HCT116 (cell line): ENCODE data around the gene PCDHB6. TPM values are rescaled to one million over a fixed set of nuclear protein-coding genes. Genes with fewer than 3 reads are reported as not detected.

Experiments used
- ATAC-seq: fragments of 200-7000 bp; cut with Tn5 transposase; 2 replicates; pipeline ENCODE4 v1.9.1; 2020; ENCODE audit warnings: mild to moderate bottlenecking, moderate library complexity
- BruUV-seq: library from RNA; stranded (reverse); fragments of 400-500 nt; replicated peaks from 2 replicates; lab custom pipeline; 2021; lab: Mats Ljungman, UMichigan
- CTCF ChIA-PET: fragments of 300-600 bp; sonication (Branson Sonifier 250); formaldehyde crosslinking; loops from one replicate; lab custom pipeline; 2021; ENCODE audit warnings: antibody characterized with exemption; lab: Charles Lee
- POLR2A ChIA-PET: fragments of 300-600, 350-600 bp; sonication (Branson Sonifier 250); formaldehyde crosslinking; loops from one replicate; lab custom pipeline; 2021; ENCODE audit warnings: antibody characterized with exemption; lab: Charles Lee
- RAD21 ChIA-PET, 2 experiments: fragments of 300-600 bp; sonication (Branson Sonifier 250); formaldehyde crosslinking; loops; one replicate each; lab custom pipeline; 2023; ENCODE audit warnings: low total read pairs in 2 of 2; ENCODE audit not compliant: uncharacterized antibody in 2 of 2, unreplicated experiment in 2 of 2, low non-redundant PET in 1 of 2; lab: Charles Lee
- DNase-seq: peaks from one replicate; pipeline ENCODE4 v3.0.0-alpha.2; 2010; ENCODE audit warnings: low read depth, low spot score
- H2AFZ ChIP-seq: fragments of 200-600 bp; shearing (Covaris generic), sonication (generic); 2 replicates; pipeline ENCODE4 v1.6.1; 2017; ENCODE audit warnings: low read depth, mixed run types, mixed read lengths, antibody characterized with exemption, low read length; ENCODE audit not compliant: poor library complexity, severe bottlenecking
- H3K27ac ChIP-seq: 2 replicates; pipeline ENCODE4 v1.5.1; 2012; ENCODE audit warnings: low read depth, low read length
- H3K27me3 ChIP-seq: fragments of 200-600 bp; sonication (generic); 2 replicates; pipeline ENCODE4 v1.6.1; 2016; ENCODE audit warnings: mixed run types, low read length, mixed read lengths; ENCODE audit not compliant: insufficient read depth
- H3K36me3 ChIP-seq, 2 experiments: fragments of 200-500 bp in 1 of 2; fragments of 200-600 bp in 1 of 2; sonication (Bioruptor generic) in 1 of 2; sonication (generic) in 1 of 2; 2 replicates each; pipeline versions ENCODE4 v1.5.1 to v1.6.1; 2014 to 2016; ENCODE audit warnings: low read length in 2 of 2, inconsistent platforms in 1 of 2, mixed read lengths in 1 of 2, mixed run types in 1 of 2; ENCODE audit not compliant: insufficient read depth in 2 of 2, control insufficient read depth in 1 of 2
- H3K4me1 ChIP-seq, 2 experiments: fragments of 200-600 bp in 1 of 2; sonication (generic) in 1 of 2; 2 replicates each; pipeline versions ENCODE4 v1.5.1 to v1.6.1; 2012 to 2017; ENCODE audit warnings: low read length in 2 of 2, inconsistent platforms in 1 of 2, mild to moderate bottlenecking in 1 of 2, mixed read lengths in 1 of 2, mixed run types in 1 of 2, moderate library complexity in 1 of 2; ENCODE audit not compliant: insufficient read depth in 2 of 2, control insufficient read depth in 1 of 2
- H3K4me2 ChIP-seq: fragments of 200-600 bp; sonication (generic); 2 replicates; pipeline ENCODE4 v1.6.1; 2017; ENCODE audit warnings: mixed run types, low read length, mixed read lengths
- H3K4me3 ChIP-seq, 2 experiments: fragments of 200-600 bp in 1 of 2; sonication (generic) in 1 of 2; replicated peaks in 1 of 2; 2 replicates each; pipeline ENCODE4 v1.5.1; 2011 to 2016; ENCODE audit warnings: low read length in 2 of 2, control low read depth in 1 of 2, low read depth in 1 of 2, mild to moderate bottlenecking in 1 of 2, mixed read lengths in 1 of 2, mixed run types in 1 of 2
- H3K79me2 ChIP-seq: fragments of 200-600 bp; sonication (generic); 2 replicates; pipeline ENCODE4 v1.6.1; 2017; ENCODE audit warnings: mild to moderate bottlenecking, mixed run types, low read length, moderate library complexity, mixed read lengths; ENCODE audit not compliant: insufficient read depth
- H3K9ac ChIP-seq: fragments of 200-600 bp; sonication (generic); 2 replicates; pipeline ENCODE4 v1.6.1; 2016; ENCODE audit warnings: low read length, mixed read lengths
- H3K9me2 ChIP-seq: fragments of 200-600 bp; sonication (generic), shearing (Covaris generic); 2 replicates; pipeline ENCODE4 v1.6.1; 2017; ENCODE audit warnings: mixed run types, mild to moderate bottlenecking, moderate library complexity; ENCODE audit not compliant: insufficient read depth
- H3K9me3 ChIP-seq, 2 experiments: fragments of 200-500 bp in 1 of 2; fragments of 200-600 bp in 1 of 2; sonication (Bioruptor generic) in 1 of 2; sonication (generic) in 1 of 2; 2 replicates each; pipeline ENCODE4 v1.6.1; 2014 to 2017; ENCODE audit warnings: low read length in 2 of 2, mixed read lengths in 2 of 2, inconsistent platforms in 1 of 2, low read depth in 1 of 2, mild to moderate bottlenecking in 1 of 2, mixed run types in 1 of 2, moderate library complexity in 1 of 2; ENCODE audit not compliant: control insufficient read depth in 1 of 2, insufficient read depth in 1 of 2
- H4K20me1 ChIP-seq: fragments of 200-600 bp; sonication (generic), shearing (Covaris generic); 2 replicates; pipeline ENCODE4 v1.6.1; 2017; ENCODE audit warnings: mixed run types, mild to moderate bottlenecking, moderate library complexity; ENCODE audit not compliant: insufficient read depth
- CBX3 ChIP-seq: IDR thresholded peaks from 2 replicates; pipeline ENCODE4 v1.6.1; 2012; ENCODE audit warnings: low read depth
- CTCF ChIP-seq, 3 experiments: fragments of 200-600 bp in 1 of 3; sonication (generic) in 1 of 3; IDR thresholded peaks in 2 of 3; conservative IDR thresholded peaks in 1 of 3; 2 replicates each; pipeline ENCODE4 v1.5.1; 2012 to 2017; ENCODE audit warnings: low read depth in 2 of 3, low read length in 2 of 3, antibody characterized with exemption in 1 of 3, borderline replicate concordance in 1 of 3, control low read depth in 1 of 3, mild to moderate bottlenecking in 1 of 3, mixed read lengths in 1 of 3, mixed run types in 1 of 3, moderate library complexity in 1 of 3; ENCODE audit not compliant: insufficient read depth in 1 of 3
- ELF1 ChIP-seq: IDR thresholded peaks from 2 replicates; pipeline ENCODE4 v1.6.1; 2012; ENCODE audit warnings: low read depth, borderline replicate concordance
- EZH2 ChIP-seq: fragments of 200-600 bp; sonication (generic); IDR thresholded peaks from 2 replicates; pipeline ENCODE4 v1.6.1; 2017; ENCODE audit warnings: antibody characterized with exemption, mixed run types
- JUND ChIP-seq: IDR thresholded peaks from 2 replicates; pipeline ENCODE4 v1.6.1; 2012
- POLR2AphosphoS5 ChIP-seq: IDR thresholded peaks from 2 replicates; pipeline ENCODE4 v1.6.1; 2011; ENCODE audit warnings: mild to moderate bottlenecking, low read depth, low read length, moderate library complexity
- ZNF274 ChIP-seq: fragments of 200-500 bp; sonication (Bioruptor generic); IDR thresholded peaks from 2 replicates; pipeline ENCODE4 v1.6.1; 2014; ENCODE audit warnings: mild to moderate bottlenecking, low read depth, low read length, inconsistent platforms
- intact Hi-C: fragments of 100-400 bp; cut with micrococcal nuclease; formaldehyde crosslinking; loops from 2 replicates; pipeline ENCODE4 v1.10.0; 2022
- total RNA-seq: library from RNA; stranded (reverse); gene quantifications from one replicate; pipeline ENCODE4 v1.2.1, GENCODE V29; 2021; ENCODE audit not compliant: unreplicated experiment
- TF ChIP-seq, protein P1 (sequence below): IDR thresholded peaks from 2 replicates; pipeline ENCODE4 v1.6.1; 2012; ENCODE audit warnings: low read depth

The PCDHB6 gene
- total RNA-seq, 1 experiment from 2014 or later = not detected

GRCh38 chr5:141150224-141150992 lies 551 bp downstream of the PCDHB6 start:
- no peaks in the 10 kb centered on the region for H3K4me1 ChIP-seq
- CTCF ChIA-PET = no interaction called here
- H2AFZ ChIP-seq = no peak overlapping the region
- no peaks in the 10 kb centered on the region for H4K20me1 ChIP-seq
- no peak for DNase-seq
- H3K27ac ChIP-seq = no peak overlapping the region
- BruUV-seq = no TSS peak
- H3K9me3 ChIP-seq = no peaks in the 10 kb centered on the region; a peak in 1 of 4 replicates
- intact Hi-C loops = no loop called here
- H3K27me3 ChIP-seq = no peaks in the 10 kb centered on the region
- no peak for ATAC-seq
- POLR2A ChIA-PET = no interaction called here
- no peak for TF ChIP-seq CTCF (IDR thresholded peaks at IDR 0.05 in 2 of 3, conservative IDR thresholded peaks at IDR 0.05 in 1 of 3; ENCODE audit: borderline replicate concordance in 1 of 3, insufficient read depth in 1 of 3, low read depth in 2 of 3, low read length in 2 of 3)
- TF ChIP-seq ELF1 = no peak
- TF ChIP-seq EZH2 = no peak
- no peak for TF ChIP-seq ZNF274
- TF ChIP-seq, all 23 proteins: peak for 0
- no peak overlapping the region for H3K4me3 ChIP-seq
- H3K79me2 ChIP-seq = no peaks in the 10 kb centered on the region
- no peaks in the 10 kb centered on the region for H3K9me2 ChIP-seq
- no peaks in the 10 kb centered on the region for H3K36me3 ChIP-seq
- H3K9ac ChIP-seq = no peak overlapping the region
- RAD21 ChIA-PET = no interaction called here
- no peak overlapping the region for H3K4me2 ChIP-seq

GRCh38 chr5:141150993-141151325 lies 1.1 kb downstream of the PCDHB6 start:
- no peak overlapping the region for H3K4me2 ChIP-seq
- no TSS peak for BruUV-seq

More at GRCh38 chr5:141150993-141151325, 1.1 kb downstream of the PCDHB6 start:
- Histone ChIP-seq H3K4me1 (no peaks in the 10 kb centered on the region), H3K79me2 (no peaks in the 10 kb centered on the region), H3K9ac (no peak overlapping the region), H3K9me2 (no peaks in the 10 kb centered on the region), H3K27ac (no peak overlapping the region), H3K9me3 (no peaks in the 10 kb centered on the region; a peak in 1 of 4 replicates), H3K36me3 (no peaks in the 10 kb centered on the region), H3K27me3 (no peaks in the 10 kb centered on the region), H2AFZ (no peak overlapping the region), H4K20me1 (no peaks in the 10 kb centered on the region), H3K4me3 (no peak overlapping the region)
- intact Hi-C loops = no loop called here
- ChIA-PET RAD21 (no interaction called here), POLR2A (no interaction called here), CTCF (no interaction called here)
- no peak for TF ChIP-seq CBX3
- no peak for TF ChIP-seq ZNF274
- TF ChIP-seq EZH2 = no peak
- no peak for TF ChIP-seq CTCF (IDR thresholded peaks at IDR 0.05 in 2 of 3, conservative IDR thresholded peaks at IDR 0.05 in 1 of 3; ENCODE audit: borderline replicate concordance in 1 of 3, insufficient read depth in 1 of 3, low read depth in 2 of 3, low read length in 2 of 3)
- TF ChIP-seq POLR2AphosphoS5 = no peak
- TF ChIP-seq, protein P1, sequence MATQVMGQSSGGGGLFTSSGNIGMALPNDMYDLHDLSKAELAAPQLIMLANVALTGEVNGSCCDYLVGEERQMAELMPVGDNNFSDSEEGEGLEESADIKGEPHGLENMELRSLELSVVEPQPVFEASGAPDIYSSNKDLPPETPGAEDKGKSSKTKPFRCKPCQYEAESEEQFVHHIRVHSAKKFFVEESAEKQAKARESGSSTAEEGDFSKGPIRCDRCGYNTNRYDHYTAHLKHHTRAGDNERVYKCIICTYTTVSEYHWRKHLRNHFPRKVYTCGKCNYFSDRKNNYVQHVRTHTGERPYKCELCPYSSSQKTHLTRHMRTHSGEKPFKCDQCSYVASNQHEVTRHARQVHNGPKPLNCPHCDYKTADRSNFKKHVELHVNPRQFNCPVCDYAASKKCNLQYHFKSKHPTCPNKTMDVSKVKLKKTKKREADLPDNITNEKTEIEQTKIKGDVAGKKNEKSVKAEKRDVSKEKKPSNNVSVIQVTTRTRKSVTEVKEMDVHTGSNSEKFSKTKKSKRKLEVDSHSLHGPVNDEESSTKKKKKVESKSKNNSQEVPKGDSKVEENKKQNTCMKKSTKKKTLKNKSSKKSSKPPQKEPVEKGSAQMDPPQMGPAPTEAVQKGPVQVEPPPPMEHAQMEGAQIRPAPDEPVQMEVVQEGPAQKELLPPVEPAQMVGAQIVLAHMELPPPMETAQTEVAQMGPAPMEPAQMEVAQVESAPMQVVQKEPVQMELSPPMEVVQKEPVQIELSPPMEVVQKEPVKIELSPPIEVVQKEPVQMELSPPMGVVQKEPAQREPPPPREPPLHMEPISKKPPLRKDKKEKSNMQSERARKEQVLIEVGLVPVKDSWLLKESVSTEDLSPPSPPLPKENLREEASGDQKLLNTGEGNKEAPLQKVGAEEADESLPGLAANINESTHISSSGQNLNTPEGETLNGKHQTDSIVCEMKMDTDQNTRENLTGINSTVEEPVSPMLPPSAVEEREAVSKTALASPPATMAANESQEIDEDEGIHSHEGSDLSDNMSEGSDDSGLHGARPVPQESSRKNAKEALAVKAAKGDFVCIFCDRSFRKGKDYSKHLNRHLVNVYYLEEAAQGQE = no peak
- no peak for TF ChIP-seq JUND
- ATAC-seq (no peak), DNase-seq (no peak)
